PC-9 (cell line): Measurements from ENCODE around the gene USP13. TPM values are rescaled to one million over a fixed set of nuclear protein-coding genes. Genes with fewer than 3 reads are reported as not detected.

Experiments used
- BruUV-seq: library from RNA; stranded (reverse); fragments of 400-500 nt; replicated peaks from 2 replicates; lab custom pipeline; 2021; lab: Mats Ljungman, UMichigan
- CTCF ChIA-PET: fragments of 300-600 bp; sonication (Branson Sonifier 250); formaldehyde crosslinking; loops from one replicate; lab custom pipeline; 2022; ENCODE audit warnings: antibody characterized with exemption; lab: Charles Lee
- POLR2A ChIA-PET: fragments of 300-600 bp; sonication (Branson Sonifier 250); formaldehyde crosslinking; loops from one replicate; lab custom pipeline; 2022; ENCODE audit warnings: antibody characterized with exemption; ENCODE audit not compliant: unreplicated experiment; lab: Charles Lee
- DNase-seq, 2 experiments: peaks; one replicate each; pipeline versions ENCODE4 v3.0.0 to v3.0.0-alpha.2; 2015 to 2022; ENCODE audit warnings: mixed read lengths in 1 of 2
- H2AFZ ChIP-seq: fragments of 200-600 bp; sonication (generic); 2 replicates; pipeline ENCODE4 v1.8.1; 2017; ENCODE audit warnings: antibody characterized with exemption
- H3F3A ChIP-seq: fragments of 200-600 bp; sonication (generic); 2 replicates; pipeline ENCODE4 v1.8.1; 2017; ENCODE audit warnings: antibody characterized with exemption, mild to moderate bottlenecking, low read depth; ENCODE audit not compliant: insufficient read depth
- H3K27ac ChIP-seq: fragments of 200-600 bp; sonication (generic); 2 replicates; pipeline ENCODE4 v1.6.1; 2016; ENCODE audit warnings: mixed run types
- H3K27me3 ChIP-seq: fragments of 200-600 bp; sonication (generic); 2 replicates; pipeline ENCODE4 v1.6.1; 2016; ENCODE audit warnings: low read depth, mixed run types; ENCODE audit not compliant: insufficient read depth
- H3K36me3 ChIP-seq: fragments of 200-600 bp; sonication (generic); 2 replicates; pipeline ENCODE4 v1.6.1; 2016; ENCODE audit warnings: low read depth, mixed run types
- H3K4me1 ChIP-seq: fragments of 200-600 bp; sonication (generic); replicated peaks from 2 replicates; pipeline ENCODE4 v1.6.1; 2016; ENCODE audit warnings: mixed run types; ENCODE audit not compliant: insufficient read depth
- H3K4me2 ChIP-seq: fragments of 200-600 bp; sonication (generic); 2 replicates; pipeline ENCODE4 v1.6.1; 2017; ENCODE audit warnings: mixed run types
- H3K4me3 ChIP-seq: fragments of 200-600 bp; sonication (generic); 2 replicates; pipeline ENCODE4 v1.6.1; 2016; ENCODE audit warnings: mixed run types
- H3K79me2 ChIP-seq: fragments of 200-600 bp; sonication (generic); 2 replicates; pipeline ENCODE4 v1.6.1; 2017; ENCODE audit warnings: low read depth, mixed run types
- H3K9me2 ChIP-seq: fragments of 200-600 bp; sonication (generic); 2 replicates; pipeline ENCODE4 v1.8.1; 2017; ENCODE audit warnings: mild to moderate bottlenecking; ENCODE audit not compliant: insufficient read depth
- H3K9me3 ChIP-seq: fragments of 200-600 bp; sonication (generic); 2 replicates; pipeline ENCODE4 v1.8.1; 2016; ENCODE audit warnings: low read depth; ENCODE audit not compliant: insufficient read depth
- H4K20me1 ChIP-seq: fragments of 200-600 bp; sonication (generic); 2 replicates; pipeline ENCODE4 v1.8.1; 2017; ENCODE audit not compliant: insufficient read depth
- EZH2 ChIP-seq: fragments of 200-600 bp; sonication (generic); IDR thresholded peaks from 2 replicates; pipeline ENCODE4 v1.8.0; 2017; ENCODE audit warnings: antibody characterized with exemption, low read depth
- intact Hi-C: fragments of 100-400 bp; cut with micrococcal nuclease; formaldehyde crosslinking; loops from one replicate; pipeline ENCODE4 v1.10.0; 2022; ENCODE audit not compliant: unreplicated experiment
- total RNA-seq: library from RNA; stranded (reverse); gene quantifications from 2 replicates; pipeline ENCODE4 v1.2.3, GENCODE V29; 2021
- TF ChIP-seq, protein P1 (sequence below): fragments of 200-600 bp; sonication (generic); conservative IDR thresholded peaks from 2 replicates; pipeline ENCODE4 v1.6.1; 2017; ENCODE audit warnings: mixed run types, antibody characterized with exemption, mild to moderate bottlenecking, moderate library complexity

USP13 gene
- total RNA-seq, 1 experiment from 2014 or later = 24.7 TPM

GRCh38 chr3:179663093-179663492 lies 10.3 kb downstream of the USP13 start:
- no peak for DNase-seq
- no peak overlapping the region for H3K4me2 ChIP-seq
- intact Hi-C loops = no loop called here
- no peaks in the 10 kb centered on the region for H3K36me3 ChIP-seq
- TF ChIP-seq EZH2 = no peak
- TF ChIP-seq, protein P1, sequence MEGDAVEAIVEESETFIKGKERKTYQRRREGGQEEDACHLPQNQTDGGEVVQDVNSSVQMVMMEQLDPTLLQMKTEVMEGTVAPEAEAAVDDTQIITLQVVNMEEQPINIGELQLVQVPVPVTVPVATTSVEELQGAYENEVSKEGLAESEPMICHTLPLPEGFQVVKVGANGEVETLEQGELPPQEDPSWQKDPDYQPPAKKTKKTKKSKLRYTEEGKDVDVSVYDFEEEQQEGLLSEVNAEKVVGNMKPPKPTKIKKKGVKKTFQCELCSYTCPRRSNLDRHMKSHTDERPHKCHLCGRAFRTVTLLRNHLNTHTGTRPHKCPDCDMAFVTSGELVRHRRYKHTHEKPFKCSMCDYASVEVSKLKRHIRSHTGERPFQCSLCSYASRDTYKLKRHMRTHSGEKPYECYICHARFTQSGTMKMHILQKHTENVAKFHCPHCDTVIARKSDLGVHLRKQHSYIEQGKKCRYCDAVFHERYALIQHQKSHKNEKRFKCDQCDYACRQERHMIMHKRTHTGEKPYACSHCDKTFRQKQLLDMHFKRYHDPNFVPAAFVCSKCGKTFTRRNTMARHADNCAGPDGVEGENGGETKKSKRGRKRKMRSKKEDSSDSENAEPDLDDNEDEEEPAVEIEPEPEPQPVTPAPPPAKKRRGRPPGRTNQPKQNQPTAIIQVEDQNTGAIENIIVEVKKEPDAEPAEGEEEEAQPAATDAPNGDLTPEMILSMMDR = no peak
- no peaks in the 10 kb centered on the region for H3K9me2 ChIP-seq
- no peaks in the 10 kb centered on the region for H3K27me3 ChIP-seq
- H3K79me2 ChIP-seq = peaks cover 91% of the 10 kb centered on the region
- no peaks in the 10 kb centered on the region for H3K4me1 ChIP-seq
- no peak overlapping the region for H3K27ac ChIP-seq
- H3K9me3 ChIP-seq = no peaks in the 10 kb centered on the region
- ChIA-PET CTCF (no interaction called here), POLR2A (no interaction called here)
- H2AFZ ChIP-seq = no peak overlapping the region
- H3F3A ChIP-seq = no peaks in the 10 kb centered on the region; the same call in 1 of the 2 replicates
- H4K20me1 ChIP-seq = no peaks in the 10 kb centered on the region
- no TSS peak for BruUV-seq
- H3K4me3 ChIP-seq = no peak overlapping the region

- no peak for DNase-seq
- no peak overlapping the region for H2AFZ ChIP-seq
- no peak for TF ChIP-seq EZH2
- TF ChIP-seq, protein P1 = no peak
- H3K9me3 ChIP-seq = no peaks in the 10 kb centered on the region
- H3F3A ChIP-seq = no peaks in the 10 kb centered on the region
- H3K36me3 ChIP-seq = no peaks in the 10 kb centered on the region
- no peak overlapping the region for H3K27ac ChIP-seq
- H4K20me1 ChIP-seq = no peaks in the 10 kb centered on the region
- no peak overlapping the region for H3K4me3 ChIP-seq
- H3K4me1 ChIP-seq = no peaks in the 10 kb centered on the region
- ChIA-PET POLR2A (interaction anchor here (0.6 kb wide), 1 partner anchor 251 kb away, joined by 7 read pairs; no protein-coding TSS in a partner anchor), CTCF (no interaction called here)
- BruUV-seq = no TSS peak
- no peaks in the 10 kb centered on the region for H3K27me3 ChIP-seq
- H3K4me2 ChIP-seq = no peak overlapping the region
- H3K9me2 ChIP-seq = no peaks in the 10 kb centered on the region
- intact Hi-C loops = no loop called here
- H3K79me2 ChIP-seq = peaks cover 81% of the 10 kb centered on the region
Measured at GRCh38 chr3:179666030-179666429, 13.2 kb downstream of the USP13 start.

DNA sequence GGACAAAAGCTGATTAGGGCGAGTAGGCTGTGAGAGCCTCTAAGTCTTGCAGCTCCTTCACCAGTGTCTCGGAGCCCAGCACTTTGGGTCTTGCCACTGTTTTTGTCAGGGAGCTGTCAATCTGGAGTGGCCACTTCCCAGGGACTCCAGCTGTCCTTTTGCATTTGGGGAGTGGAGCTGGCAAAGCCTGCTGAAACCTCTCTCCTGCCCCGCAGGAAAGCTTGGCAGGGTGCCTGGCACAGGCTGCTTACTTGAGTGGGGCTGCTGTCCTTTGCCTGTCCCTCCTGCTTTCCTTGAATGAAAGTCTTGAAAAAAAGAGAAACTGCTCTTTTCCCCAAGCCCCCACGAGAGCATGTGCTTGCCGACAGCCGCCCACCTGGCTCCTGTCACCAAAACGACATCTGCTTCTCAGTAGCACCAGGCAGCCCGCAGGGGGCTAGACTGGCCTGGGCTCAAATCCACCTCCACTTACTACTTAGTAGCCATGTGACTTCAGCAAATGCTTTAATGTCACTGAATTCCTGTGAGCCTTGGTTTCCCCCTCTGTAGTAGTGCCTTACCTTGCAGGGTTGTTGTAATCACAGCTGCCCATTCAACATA lies 13.7 kb downstream of the USP13 start:
- peaks cover 81% of the 10 kb centered on the region for H3K79me2 ChIP-seq
- no peak overlapping the region for H3K4me3 ChIP-seq
- H3K4me1 ChIP-seq = peaks cover 4% of the 10 kb centered on the region
- no peak overlapping the region for H3K27ac ChIP-seq
- H3K9me2 ChIP-seq = no peaks in the 10 kb centered on the region
- no peak overlapping the region for H3K4me2 ChIP-seq
- no TSS peak for BruUV-seq
- no peaks in the 10 kb centered on the region for H4K20me1 ChIP-seq
- TF ChIP-seq EZH2 = no peak
- POLR2A ChIA-PET = no interaction called here
- no peaks in the 10 kb centered on the region for H3K36me3 ChIP-seq
- no peaks in the 10 kb centered on the region for H3K9me3 ChIP-seq
- H2AFZ ChIP-seq = no peak overlapping the region
- CTCF ChIA-PET = no interaction called here
- DNase-seq = no peak
- H3F3A ChIP-seq = peaks cover 2% of the 10 kb centered on the region; the same call in 1 of the 2 replicates
- no peaks in the 10 kb centered on the region for H3K27me3 ChIP-seq
- intact Hi-C loops = no loop called here
